K562 (cell line): ENCODE results near the gene H2AZ2.

Experiments used
- CEBPB ChIP-seq: fragments of 450-650 bp; IDR thresholded peaks from 2 replicates; pipeline ENCODE4 v1.6.1; 2016; ENCODE audit warnings: missing genetic modification characterization, missing compliant biosample characterization
- DNMT1 ChIP-seq: fragments of 450-650 bp; IDR thresholded peaks from 2 replicates; pipeline ENCODE4 v1.6.1; 2016; ENCODE audit warnings: antibody characterized with exemption, mild to moderate bottlenecking
- POLR2A ChIP-seq: fragments of 450-650 bp; conservative IDR thresholded peaks from 2 replicates; pipeline ENCODE4 v1.6.1; 2016
- RCOR1 ChIP-seq, 2 experiments: IDR thresholded peaks; 2 replicates each; pipeline ENCODE4 v1.6.1; 2012; ENCODE audit warnings: low read depth in 2 of 2, low read length in 2 of 2, borderline replicate concordance in 1 of 2, improper control_type of control experiment in 1 of 2
- SAP30 ChIP-seq: fragments of 200-600 bp; sonication (generic); IDR thresholded peaks from 2 replicates; pipeline ENCODE4 v1.6.1; 2012; ENCODE audit warnings: borderline replicate concordance, low read depth, mild to moderate bottlenecking, moderate library complexity, low read length, control low read depth, inconsistent platforms; ENCODE audit not compliant: insufficient read depth, poor library complexity, severe bottlenecking
- SP1 ChIP-seq: sonication (generic); formaldehyde crosslinking; IDR thresholded peaks from 2 replicates; pipeline ENCODE4 v1.8.1; 2022; ENCODE audit warnings: mild to moderate bottlenecking, missing genetic modification reagents
- ZKSCAN1 ChIP-seq: fragments of 150-350 bp; IDR thresholded peaks from 2 replicates; pipeline ENCODE4 v1.6.1; 2016; ENCODE audit warnings: low read depth, low read length
- ZNF354B ChIP-seq: fragments of 250-450 bp; sonication (Bioruptor Pico); IDR thresholded peaks from 2 replicates; pipeline ENCODE4 v1.4.0; 2020
- ZNF76 ChIP-seq: fragments of 250-450 bp; sonication (Bioruptor Pico); IDR thresholded peaks from 2 replicates; pipeline ENCODE4 v1.4.0; 2020; ENCODE audit warnings: mild to moderate bottlenecking, moderate library complexity, borderline replicate concordance
- TF ChIP-seq, protein P1 (sequence below), 3 experiments: IDR thresholded peaks in 2 of 3; conservative IDR thresholded peaks in 1 of 3; 2 replicates each; pipeline ENCODE4 v1.5.1; 2011 to 2012; ENCODE audit warnings: low read length in 3 of 3, mild to moderate bottlenecking in 3 of 3, control low read depth in 2 of 3, improper control_type of control experiment in 1 of 3, inconsistent platforms in 1 of 3, low read depth in 1 of 3, mixed read lengths in 1 of 3, moderate library complexity in 1 of 3; ENCODE audit not compliant: insufficient read depth in 2 of 3

DNA sequence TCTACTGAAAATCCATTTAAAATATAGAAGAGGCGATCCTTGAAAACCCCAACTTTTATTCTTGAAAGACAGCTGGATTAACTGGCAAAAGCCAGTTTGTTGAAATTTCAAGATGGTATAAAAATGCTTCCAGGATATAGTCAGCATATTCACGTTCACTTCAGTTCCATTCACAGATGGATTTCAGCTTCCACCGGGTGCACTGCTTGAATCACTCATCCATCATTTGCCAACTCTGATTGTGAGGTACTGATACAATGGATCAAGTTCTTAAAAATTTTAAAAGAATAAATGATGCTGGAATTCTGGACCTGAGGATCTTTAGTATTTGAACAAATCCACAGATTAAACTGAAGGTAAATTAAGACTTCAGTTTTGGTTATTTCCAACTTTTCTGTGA, 35.0 kb upstream of the H2AZ2 start:
- no peak for TF ChIP-seq POLR2A
- TF ChIP-seq ZNF354B (CRISPR knock-in tag), result no peak
- TF ChIP-seq CEBPB (tag), result no peak
- TF ChIP-seq, protein P1, sequence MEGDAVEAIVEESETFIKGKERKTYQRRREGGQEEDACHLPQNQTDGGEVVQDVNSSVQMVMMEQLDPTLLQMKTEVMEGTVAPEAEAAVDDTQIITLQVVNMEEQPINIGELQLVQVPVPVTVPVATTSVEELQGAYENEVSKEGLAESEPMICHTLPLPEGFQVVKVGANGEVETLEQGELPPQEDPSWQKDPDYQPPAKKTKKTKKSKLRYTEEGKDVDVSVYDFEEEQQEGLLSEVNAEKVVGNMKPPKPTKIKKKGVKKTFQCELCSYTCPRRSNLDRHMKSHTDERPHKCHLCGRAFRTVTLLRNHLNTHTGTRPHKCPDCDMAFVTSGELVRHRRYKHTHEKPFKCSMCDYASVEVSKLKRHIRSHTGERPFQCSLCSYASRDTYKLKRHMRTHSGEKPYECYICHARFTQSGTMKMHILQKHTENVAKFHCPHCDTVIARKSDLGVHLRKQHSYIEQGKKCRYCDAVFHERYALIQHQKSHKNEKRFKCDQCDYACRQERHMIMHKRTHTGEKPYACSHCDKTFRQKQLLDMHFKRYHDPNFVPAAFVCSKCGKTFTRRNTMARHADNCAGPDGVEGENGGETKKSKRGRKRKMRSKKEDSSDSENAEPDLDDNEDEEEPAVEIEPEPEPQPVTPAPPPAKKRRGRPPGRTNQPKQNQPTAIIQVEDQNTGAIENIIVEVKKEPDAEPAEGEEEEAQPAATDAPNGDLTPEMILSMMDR (IDR thresholded peaks at IDR 0.05 in 2 of 3, conservative IDR thresholded peaks at IDR 0.05 in 1 of 3; ENCODE audit: insufficient read depth in 2 of 3, low read depth in 1 of 3, low read length in 3 of 3), result no peak
- TF ChIP-seq SAP30, result no peak
- no peak for TF ChIP-seq SP1
- no peak for TF ChIP-seq ZKSCAN1
- no peak for TF ChIP-seq ZNF76
- no peak for TF ChIP-seq RCOR1 (IDR thresholded peaks at IDR 0.05; ENCODE audit: borderline replicate concordance in 1 of 2, low read depth in 2 of 2, low read length in 2 of 2)
- no peak for TF ChIP-seq DNMT1
